GM19438 (cell line): ENCODE measurements around the gene TUSC2.
"Not testable (repeated sequence)": the region's sequence is repeated elsewhere in the genome, so short reads cannot be mapped to it uniquely, and the experiment has no call there.

Experiments used
- ATAC-seq: cut with Tn5 transposase; IDR thresholded peaks from one replicate; pipeline ENCODE4 v1.9.1; 2021; ENCODE audit warnings: low read depth; ENCODE audit not compliant: unreplicated experiment

TUSC2 gene

GRCh38 chr3:50319894-50320625 is 8.0 kb downstream of the TUSC2 start:
- ATAC-seq = no peak

- ATAC-seq = no peak
Observed at GRCh38 chr3:50319181-50319893, 8.7 kb downstream of the TUSC2 start.

GRCh38 chr3:50318615-50319014 is 9.4 kb downstream of the TUSC2 start:
- no peak for ATAC-seq

GRCh38 chr3:50318163-50318562 is 9.9 kb downstream of the TUSC2 start:
- ATAC-seq = no peak

- ATAC-seq = no peak
Observed at GRCh38 chr3:50317300-50317699, 10.7 kb downstream of the TUSC2 start.

GRCh38 chr3:50316657-50317242 is 11.3 kb downstream of the TUSC2 start:
- ATAC-seq = no peak

GRCh38 chr3:50314816-50315215 is 13.2 kb downstream of the TUSC2 start:
- ATAC-seq = no peak

GRCh38 chr3:50314342-50314741 is 13.7 kb downstream of the TUSC2 start:
- no peak for ATAC-seq

GRCh38 chr3:50312041-50312440 is 16.0 kb downstream of the TUSC2 start:
- ATAC-seq = not testable (repeated sequence)

- no peak for ATAC-seq
Observed at GRCh38 chr3:50304601-50305000, 23.4 kb downstream of the TUSC2 start.

GRCh38 chr3:50303013-50303815 is 24.8 kb downstream of the TUSC2 start, which contains the start of gene HYAL1:
HYAL1 (minus strand) TSS chr3:50303574; CDS start chr3:50302956, 618 bp downstream.
- ATAC-seq = no peak

GRCh38 chr3:50302095-50303012 is 25.7 kb downstream of the TUSC2 start:
- no peak for ATAC-seq

- no peak for ATAC-seq
Observed at GRCh38 chr3:50300681-50301254, 27.3 kb downstream of the TUSC2 start.

- no peak for ATAC-seq
Observed at GRCh38 chr3:50299929-50300680, 27.9 kb downstream of the TUSC2 start.

- ATAC-seq = no peak
Observed at GRCh38 chr3:50299638-50299928, 28.4 kb downstream of the TUSC2 start.

GRCh38 chr3:50298836-50299637 is 29.0 kb downstream of the TUSC2 start, which contains the start of the genes HYAL3 and NAA80:
HYAL3 (minus strand) TSS chr3:50299405; CDS start chr3:50295602, 3,803 bp downstream.
NAA80 (minus strand) TSS chr3:50299405; CDS start chr3:50297463, 1,942 bp downstream.
- ATAC-seq = peak; percentile 82

- no peak for ATAC-seq
Observed at GRCh38 chr3:50297896-50298725, 29.9 kb downstream of the TUSC2 start.
